Activated gamma-delta T cell treated with anti-CD3 and anti-CD28 coated beads, Interleukin-2, amount 50 U/mL, for 16 hours (primary cell): ENCODE measurements around the gene CCDC93.

Source experiments
- DNase-seq: peaks from one replicate; pipeline ENCODE4 v3.0.0-alpha.2; 2020; ENCODE audit warnings: low read depth

The CCDC93 gene

GRCh38 chr2:118013724-118014491 is at the start of gene CCDC93:
TSS of gene CCDC93 (minus strand) at chr2:118014070. CDS start at chr2:118013995, 75 bp downstream.
- DNase-seq = peak; percentile 79

DNA sequence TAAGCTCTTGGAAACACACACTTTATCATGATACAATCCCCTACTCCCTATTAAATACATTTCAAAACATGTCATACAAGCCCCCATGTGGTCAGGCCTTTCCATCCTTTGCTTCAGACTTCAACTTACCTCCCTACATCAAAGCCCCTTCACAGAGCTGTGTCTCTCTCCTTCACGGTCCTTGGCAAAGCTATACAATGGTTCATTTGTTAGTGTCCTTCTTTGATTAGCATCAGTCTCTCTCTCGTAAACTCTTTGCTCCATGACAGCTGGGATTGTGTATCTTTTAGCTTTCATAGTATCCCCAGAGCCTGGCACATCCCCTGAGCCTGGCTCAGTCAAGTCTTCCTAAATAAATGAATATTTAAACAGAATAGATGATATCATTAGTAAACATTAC is 48.8 kb upstream of the CCDC93 start:
- DNase-seq = no peak

DNA sequence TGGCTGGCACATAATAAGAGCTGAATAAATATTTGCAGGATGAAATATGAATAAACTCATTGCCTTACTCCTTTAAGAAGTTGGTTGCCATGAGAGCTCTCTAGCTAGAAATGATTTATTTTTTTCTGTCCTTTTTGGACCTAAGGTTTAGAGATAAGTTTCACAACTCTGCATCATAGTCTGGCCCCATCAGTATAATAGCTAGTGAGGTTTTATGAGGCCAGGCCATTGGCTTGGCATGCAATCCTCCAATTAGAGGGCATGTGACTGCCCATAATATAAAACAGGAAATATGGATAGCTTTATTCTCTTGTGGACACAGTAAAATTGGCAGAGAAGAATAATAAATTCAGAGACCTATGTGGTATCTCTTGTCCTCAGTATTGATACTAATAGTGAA is 48.2 kb upstream of the CCDC93 start:
- no peak for DNase-seq

DNA sequence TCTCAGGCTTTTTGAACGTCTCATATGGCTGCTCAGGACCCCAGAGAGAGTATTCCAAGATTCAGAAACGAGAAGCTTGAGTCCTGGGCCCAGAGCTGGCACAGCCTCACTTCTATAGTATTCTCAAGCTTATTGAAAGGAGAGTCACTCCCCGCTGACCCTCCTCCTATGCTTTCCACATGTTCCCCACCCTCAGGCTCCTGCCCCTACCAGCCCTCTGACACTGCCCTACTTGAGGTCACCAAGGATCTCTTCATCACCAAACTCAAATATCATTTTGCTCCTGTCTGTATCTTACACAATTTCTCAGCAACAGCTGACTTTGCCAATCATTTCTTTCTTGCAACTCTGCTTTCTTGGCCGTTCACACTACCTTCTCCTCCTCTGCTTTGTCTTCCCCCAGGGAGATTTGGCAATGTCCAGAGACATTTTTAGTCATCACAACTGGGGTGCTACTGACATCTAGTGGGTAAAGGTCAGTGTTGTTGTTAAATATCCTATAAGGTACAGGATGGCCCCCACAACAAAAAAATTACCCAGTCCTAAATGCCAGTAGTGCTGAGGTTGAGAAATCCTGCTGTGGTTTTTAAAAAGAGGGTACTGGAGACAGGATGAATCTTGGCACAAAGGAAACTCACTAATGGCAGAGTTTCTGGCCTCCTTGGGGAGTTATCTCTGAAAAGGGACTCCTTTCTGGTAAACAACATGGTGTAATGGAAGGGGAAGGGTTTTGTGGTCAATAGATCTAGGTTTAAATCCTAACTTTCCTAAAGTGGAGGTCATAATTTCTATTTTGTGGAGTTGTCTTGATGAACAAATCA is 47.5 kb upstream of the CCDC93 start:
- no peak for DNase-seq

DNA sequence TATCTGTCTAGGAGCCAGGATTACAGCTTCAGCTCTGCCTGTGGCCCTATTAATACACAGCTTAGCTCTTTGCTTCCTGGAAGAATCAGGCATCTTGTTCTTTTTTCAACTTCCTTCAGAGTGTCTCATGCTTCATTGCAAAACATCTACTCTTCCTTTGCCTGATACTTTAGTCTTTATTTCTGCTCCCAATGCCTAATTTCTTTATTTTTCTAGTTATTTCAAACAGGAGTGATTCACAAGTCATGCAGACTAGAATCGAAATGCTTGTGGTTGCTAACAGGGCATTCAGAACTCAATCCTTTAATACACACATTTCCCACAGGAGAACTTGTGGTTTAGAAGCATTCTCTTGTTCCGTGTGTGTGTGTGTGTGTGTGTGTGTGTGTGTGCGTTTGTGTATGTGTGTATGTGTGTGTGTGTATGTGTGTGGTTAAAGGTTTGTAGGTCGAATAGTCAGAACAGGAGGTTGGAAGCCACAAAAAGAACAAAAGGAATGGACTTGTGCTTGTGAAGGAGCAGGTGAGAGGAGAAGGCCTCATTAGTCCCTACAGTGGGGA is 46.1 kb upstream of the CCDC93 start:
- DNase-seq = no peak

- DNase-seq = no peak
These were observed 45.1 kb upstream of the CCDC93 start for GRCh38 chr2:118058951-118059350.

- no peak for DNase-seq
These were observed 42.9 kb upstream of the CCDC93 start for GRCh38 chr2:118056801-118057200.

- no peak for DNase-seq
These were observed 42.3 kb upstream of the CCDC93 start for GRCh38 chr2:118056165-118056534.

DNA sequence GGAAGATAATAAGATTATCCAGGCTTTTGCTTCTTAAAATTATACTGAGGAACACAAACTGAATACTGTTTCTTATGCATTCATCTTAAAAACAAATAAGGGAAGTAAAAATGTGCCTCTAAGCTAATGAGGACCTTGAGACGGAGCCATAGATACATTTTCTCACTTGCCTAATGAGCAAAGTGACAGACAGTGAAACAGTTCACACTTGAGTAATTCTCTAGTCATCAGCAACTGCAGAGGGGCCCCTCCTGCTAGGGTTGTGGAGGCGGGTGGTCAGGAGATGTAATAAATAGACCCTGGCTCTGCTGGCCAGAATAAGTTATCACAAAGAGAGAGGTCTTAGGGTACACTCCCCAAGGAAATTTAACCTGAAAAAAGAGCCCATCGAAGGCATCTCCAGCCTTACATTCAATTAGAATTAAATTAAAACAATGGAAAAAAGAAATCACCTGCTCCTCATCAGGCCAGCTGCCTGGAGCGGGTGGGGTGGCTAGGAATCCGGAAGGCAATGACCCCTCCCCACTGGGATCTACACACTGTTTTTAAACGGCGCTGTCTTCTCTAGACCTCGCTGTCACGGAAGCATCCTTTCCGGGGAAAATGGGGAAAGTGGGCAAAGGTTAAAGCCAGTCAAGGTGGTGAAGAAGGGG is 41.8 kb upstream of the CCDC93 start:
- DNase-seq = no peak

DNA sequence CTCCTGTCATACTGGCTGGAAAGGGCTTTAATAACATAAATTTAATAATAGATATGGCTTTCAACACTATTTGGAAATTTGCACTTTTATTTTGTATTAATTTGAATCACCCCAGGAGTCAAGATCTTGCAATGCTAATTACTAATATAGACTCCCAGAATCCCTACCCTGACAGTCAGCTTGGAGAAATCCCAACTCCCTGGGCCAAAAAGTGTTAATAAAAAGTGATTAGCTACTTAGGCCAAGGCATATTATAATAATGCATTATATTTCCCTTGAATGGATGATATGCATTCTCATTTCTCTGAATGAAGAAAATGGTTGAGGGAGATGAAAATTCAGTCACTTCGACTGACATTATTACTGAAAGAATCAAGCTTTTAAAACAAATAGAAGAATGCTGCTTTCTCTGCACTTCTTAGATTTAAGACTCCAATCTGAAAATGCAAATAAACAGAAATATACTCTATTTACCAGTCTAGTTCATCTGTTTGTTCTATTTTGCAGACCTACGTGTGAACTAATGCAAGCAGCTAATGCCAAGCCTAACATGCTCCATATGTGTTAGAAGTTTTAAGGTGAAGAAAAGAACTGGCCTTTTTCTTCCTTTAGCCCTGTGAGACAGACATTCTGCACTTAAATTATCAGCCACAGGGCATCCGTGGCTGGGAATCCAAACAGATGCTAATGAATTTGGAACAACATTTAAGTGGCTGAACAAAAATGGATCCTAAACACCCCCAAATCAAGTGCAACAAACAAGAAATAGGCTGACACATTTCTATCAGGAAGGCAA is 40.5 kb upstream of the CCDC93 start:
- DNase-seq = no peak

- no peak for DNase-seq
These were observed 39.8 kb upstream of the CCDC93 start for GRCh38 chr2:118053681-118054080.

DNA sequence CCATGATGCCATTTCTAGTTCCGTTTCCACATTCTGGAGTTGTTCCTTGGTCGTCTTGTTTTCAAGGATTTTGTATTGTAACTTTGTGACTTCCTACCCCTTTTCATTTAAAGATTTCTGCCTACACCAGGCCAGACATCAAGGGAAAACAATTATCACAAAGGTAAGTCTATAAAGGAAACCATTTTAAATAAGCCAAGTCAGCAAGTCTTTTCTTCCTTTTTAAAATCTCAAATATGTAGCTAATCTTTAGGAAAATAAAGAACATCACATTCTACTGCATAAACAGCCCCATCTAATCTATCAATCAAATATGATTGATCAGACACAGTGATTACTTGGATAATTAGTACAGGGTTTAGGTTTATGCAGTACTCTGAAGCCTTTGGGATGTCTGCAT is 38.6 kb upstream of the CCDC93 start:
- no peak for DNase-seq

- no peak for DNase-seq
These were observed 38.0 kb upstream of the CCDC93 start for GRCh38 chr2:118051826-118052358.

GRCh38 chr2:118050974-118051373 is 37.1 kb upstream of the CCDC93 start:
- DNase-seq = no peak

GRCh38 chr2:118050386-118050785 is 36.5 kb upstream of the CCDC93 start:
- DNase-seq = no peak

- DNase-seq = no peak
These were observed 35.9 kb upstream of the CCDC93 start for GRCh38 chr2:118049816-118050140.

- DNase-seq = no peak
These were observed 35.4 kb upstream of the CCDC93 start for GRCh38 chr2:118049140-118049815.

GRCh38 chr2:118048401-118048800 is 34.5 kb upstream of the CCDC93 start:
- DNase-seq = no peak

- DNase-seq = no peak
These were observed 33.5 kb upstream of the CCDC93 start for GRCh38 chr2:118047380-118047826.

GRCh38 chr2:118046634-118047210 is 32.9 kb upstream of the CCDC93 start:
- no peak for DNase-seq

GRCh38 chr2:118045286-118045685 is 31.4 kb upstream of the CCDC93 start:
- no peak for DNase-seq
